IMR-90 (cell line): ENCODE measurements around the gene RBBP8NL.

Experiments used
- CHD1 ChIP-seq: IDR thresholded peaks from 2 replicates; pipeline ENCODE4 v1.6.1; 2012; ENCODE audit warnings: low read depth, low read length, improper control_type of control experiment
- CTCF ChIP-seq: conservative IDR thresholded peaks from 2 replicates; pipeline ENCODE4 v1.5.1; 2012; ENCODE audit warnings: mild to moderate bottlenecking, low read depth, low read length, improper control_type of control experiment
- MXI1 ChIP-seq: IDR thresholded peaks from 2 replicates; pipeline ENCODE4 v1.6.1; 2012; ENCODE audit warnings: low read depth, mild to moderate bottlenecking, low read length, moderate library complexity, borderline replicate concordance
- POLR2A ChIP-seq: IDR thresholded peaks from 2 replicates; pipeline ENCODE4 v1.6.1; 2012; ENCODE audit warnings: mild to moderate bottlenecking, low read depth, low read length
- RAD21 ChIP-seq: IDR thresholded peaks from 2 replicates; pipeline ENCODE4 v1.6.1; 2012; ENCODE audit warnings: low read length, improper control_type of control experiment
- RFX5 ChIP-seq: IDR thresholded peaks from 2 replicates; pipeline ENCODE4 v1.8.0; 2012; ENCODE audit warnings: low read depth, mild to moderate bottlenecking, low read length, moderate library complexity

GRCh38 chr20:62451970-62452369, 24.6 kb upstream of the RBBP8NL start:
- TF ChIP-seq CTCF = no peak
- no peak for TF ChIP-seq MXI1
- TF ChIP-seq RAD21 = no peak
- no peak for TF ChIP-seq POLR2A
- no peak for TF ChIP-seq RFX5
- no peak for TF ChIP-seq CHD1
